NOMO-1 (cell line): ENCODE data around the gene GPC5.
"Not testable (repeated sequence)": the region's sequence is repeated elsewhere in the genome, so short reads cannot be mapped to it uniquely, and the experiment has no call there.

ENCODE experiments used
- DNase-seq, 2 experiments: peaks; one replicate each; lab custom pipeline; 2025; ENCODE audit not compliant: unreplicated experiment in 2 of 2; lab: John Stamatoyannopoulos, UW

Gene GPC5

DNA sequence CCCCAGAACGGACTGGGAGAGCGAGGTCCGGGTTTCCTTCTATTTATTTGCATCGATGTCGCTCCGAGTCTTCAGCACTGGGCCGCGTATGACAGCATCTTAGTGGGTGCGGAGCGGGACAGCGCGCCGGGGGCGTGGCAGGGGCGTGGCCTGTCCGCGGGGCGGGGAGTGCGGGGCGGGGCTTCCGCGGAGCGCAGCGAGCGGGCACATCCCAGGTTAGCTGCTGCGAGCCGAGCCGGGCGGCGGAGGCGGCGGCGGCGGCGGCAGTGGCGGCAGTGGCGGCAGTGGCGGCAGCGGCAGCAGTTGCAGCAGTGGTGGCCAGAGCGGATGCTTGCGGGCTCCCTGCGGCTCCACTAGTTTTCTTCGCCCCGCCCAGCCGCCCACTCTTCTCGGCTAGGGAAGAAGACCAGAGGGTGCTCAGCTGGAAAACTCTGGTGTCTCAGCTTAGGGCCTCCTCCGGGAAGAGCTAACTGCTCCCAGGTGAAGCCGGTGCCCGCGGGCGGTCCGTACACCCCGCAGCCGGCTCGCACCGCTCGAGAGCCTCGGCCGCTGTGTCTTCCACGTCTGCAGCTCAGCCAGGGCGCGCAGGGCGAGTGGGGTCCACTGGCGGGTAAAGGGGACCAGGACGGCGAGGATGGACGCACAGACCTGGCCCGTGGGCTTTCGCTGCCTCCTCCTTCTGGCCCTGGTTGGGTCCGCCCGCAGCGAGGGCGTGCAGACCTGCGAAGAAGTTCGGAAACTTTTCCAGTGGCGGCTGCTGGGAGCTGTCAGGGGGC is at the start of gene GPC5:
TSS of gene GPC5 (plus strand) at position 209 of the 776 bp plus-strand sequence.
- peak; percentile 67 to 88 for DNase-seq

DNA sequence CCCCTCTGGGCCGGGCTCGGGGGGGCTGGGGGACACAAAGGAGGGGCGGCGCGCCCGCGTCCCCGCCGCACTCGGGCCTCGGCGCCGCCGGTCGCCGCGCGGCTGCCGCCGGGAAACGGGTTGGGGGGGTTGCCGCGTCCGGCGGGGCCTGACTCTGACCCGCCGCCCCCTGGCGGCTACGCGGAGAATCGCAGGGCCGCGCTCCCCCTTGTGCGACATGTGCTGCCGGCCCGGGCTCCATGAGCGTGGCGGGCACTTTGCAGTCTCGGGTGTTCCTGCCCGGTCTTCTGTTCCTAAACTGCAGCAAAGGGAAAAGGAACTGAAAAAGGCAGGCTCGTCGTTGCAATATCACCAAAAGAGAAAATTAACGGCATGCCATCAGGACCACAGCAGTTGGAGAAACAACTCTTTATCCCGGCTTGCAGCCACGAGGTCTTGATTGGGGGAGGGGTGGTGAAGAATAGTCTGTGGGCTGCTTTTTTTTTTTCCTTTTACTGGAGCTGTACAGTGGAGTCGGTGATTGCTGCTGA is 49.5 kb upstream of the GPC5 start:
- peak; percentile 96 to 97 for DNase-seq

DNA sequence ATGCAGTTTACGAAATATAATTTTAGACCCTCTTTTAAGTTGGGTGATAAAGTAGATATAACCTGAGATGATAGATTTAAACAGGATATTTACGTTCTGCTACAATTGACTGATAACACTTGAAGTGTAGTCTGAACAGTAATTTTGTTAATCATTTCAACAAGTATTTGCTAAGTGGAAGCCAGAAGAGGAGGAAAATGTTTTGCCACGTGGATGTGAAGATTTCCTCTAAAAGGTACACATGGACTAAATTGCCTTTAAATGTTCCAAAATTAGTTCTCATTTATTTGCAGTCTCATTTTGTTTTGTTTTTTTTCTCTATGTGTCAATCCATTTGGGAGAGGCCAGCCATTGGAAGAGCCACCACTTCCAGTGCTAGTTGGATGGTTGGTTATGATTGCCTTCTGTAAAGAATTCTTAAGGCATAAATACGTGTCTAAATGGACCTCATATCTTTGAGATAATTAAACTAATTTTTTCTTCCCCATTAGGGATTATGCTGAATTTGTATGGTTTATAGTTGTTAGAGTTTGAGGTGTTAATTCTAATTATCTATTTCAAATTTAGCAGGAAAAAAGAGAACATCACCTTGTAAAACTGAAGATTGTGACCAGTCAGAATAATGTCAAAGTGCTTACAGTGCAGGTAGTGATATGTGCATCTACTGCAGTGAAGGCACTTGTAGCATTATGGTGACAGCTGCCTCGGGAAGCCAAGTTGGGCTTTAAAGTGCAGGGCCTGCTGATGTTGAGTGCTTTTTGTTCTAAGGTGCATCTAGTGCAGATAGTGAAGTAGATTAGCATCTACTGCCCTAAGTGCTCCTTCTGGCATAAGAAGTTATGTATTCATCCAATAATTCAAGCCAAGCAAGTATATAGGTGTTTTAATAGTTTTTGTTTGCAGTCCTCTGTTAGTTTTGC is 48.2 kb upstream of the GPC5 start:
- no peak for DNase-seq

DNA sequence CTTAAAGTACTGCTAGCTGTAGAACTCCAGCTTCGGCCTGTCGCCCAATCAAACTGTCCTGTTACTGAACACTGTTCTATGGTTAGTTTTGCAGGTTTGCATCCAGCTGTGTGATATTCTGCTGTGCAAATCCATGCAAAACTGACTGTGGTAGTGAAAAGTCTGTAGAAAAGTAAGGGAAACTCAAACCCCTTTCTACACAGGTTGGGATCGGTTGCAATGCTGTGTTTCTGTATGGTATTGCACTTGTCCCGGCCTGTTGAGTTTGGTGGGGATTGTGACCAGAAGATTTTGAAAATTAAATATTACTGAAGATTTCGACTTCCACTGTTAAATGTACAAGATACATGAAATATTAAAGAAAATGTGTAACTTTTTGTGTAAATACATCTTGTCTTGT is 47.3 kb upstream of the GPC5 start:
- no peak for DNase-seq

DNA sequence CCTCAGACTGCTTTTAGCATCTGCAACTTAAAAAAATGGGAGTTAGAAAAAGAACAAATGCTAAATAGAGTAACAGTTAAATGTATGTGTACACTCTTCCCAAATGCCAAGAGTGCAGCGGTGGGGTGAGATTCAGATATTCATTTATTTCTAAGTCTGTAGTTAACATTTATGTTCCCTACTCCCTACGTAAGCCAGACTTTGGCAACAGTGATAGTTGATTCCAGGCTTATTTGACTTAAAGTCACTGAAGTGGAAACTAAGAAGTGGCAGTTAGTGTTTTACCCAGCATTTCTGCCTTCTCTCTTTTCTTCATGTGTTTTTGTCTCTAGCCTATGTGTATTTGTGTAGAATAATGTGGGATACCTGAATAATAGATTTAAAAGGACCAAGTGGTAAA is 46.4 kb upstream of the GPC5 start:
- DNase-seq, result no peak

DNA sequence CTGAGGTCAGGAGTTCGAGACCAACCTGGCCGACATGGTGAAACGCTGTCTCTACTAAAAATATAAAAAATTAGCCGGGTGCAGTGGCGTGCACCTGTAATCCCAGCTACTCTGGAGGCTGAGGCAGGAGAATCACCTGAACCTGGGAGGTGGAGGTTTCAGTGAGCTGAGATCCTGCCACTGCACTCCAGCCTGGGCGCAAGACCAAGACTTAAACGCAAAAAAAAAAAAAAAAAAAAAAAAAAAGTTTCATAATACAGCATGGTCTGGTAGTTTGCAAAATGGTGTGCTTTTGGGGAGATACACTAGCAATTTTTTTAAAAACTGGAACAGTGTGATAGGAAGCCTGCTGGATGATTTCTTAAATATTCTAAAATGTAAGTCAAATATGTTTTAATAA is 45.5 kb upstream of the GPC5 start:
- DNase-seq, result not testable (repeated sequence)

DNA sequence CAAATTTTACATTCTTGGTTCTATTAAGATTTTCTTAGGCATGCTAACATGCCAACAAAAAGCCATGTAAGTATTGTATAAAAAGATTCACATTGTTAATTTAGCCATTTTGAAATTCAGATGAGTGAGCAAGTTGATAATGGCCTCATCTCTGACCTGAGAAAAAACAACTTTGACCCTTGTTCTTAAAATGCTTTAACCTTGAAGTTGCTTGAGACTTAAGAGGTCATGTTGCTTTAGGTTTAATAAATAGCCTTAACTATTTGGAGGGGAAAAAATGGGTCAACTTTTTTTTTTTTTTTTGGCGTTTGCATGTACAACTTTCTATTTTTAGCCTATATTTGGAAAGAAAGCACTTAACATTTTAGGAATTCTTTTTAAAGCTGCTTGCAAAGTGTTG is 44.9 kb upstream of the GPC5 start:
- DNase-seq, result no peak

DNA sequence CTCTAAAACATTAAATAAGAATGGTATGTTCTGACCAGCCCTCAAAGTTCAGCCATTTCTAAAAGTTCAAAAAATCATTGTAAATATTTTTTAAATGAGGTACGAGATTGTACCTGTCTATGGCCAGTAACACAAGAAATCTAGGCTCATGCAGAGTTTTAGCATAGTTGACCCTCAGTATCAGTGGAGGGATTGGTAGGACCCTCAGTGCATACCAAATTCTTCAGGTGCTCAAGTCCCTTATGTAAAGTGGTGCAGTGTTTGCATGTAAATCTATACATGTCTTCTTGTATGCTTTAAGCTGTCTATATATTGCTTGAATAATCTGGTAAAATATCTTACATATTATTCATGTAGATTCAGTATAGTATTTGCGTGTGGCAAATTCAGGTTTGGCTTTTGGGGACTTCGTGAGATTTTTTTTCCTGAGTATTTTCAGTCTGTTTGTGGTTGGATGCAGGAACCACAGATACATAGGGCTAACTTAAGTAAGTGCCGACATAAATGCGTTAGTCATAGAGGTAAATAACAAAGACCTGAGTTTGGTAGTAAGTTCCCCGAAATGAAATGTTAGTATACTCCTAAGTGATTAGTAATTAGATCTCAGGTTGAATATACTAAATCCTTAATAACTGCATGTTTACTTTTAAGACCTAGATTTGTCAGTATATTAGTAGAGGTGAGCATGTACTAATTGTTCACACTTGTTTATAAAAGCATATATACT is 43.2 kb upstream of the GPC5 start:
- no peak for DNase-seq

DNA sequence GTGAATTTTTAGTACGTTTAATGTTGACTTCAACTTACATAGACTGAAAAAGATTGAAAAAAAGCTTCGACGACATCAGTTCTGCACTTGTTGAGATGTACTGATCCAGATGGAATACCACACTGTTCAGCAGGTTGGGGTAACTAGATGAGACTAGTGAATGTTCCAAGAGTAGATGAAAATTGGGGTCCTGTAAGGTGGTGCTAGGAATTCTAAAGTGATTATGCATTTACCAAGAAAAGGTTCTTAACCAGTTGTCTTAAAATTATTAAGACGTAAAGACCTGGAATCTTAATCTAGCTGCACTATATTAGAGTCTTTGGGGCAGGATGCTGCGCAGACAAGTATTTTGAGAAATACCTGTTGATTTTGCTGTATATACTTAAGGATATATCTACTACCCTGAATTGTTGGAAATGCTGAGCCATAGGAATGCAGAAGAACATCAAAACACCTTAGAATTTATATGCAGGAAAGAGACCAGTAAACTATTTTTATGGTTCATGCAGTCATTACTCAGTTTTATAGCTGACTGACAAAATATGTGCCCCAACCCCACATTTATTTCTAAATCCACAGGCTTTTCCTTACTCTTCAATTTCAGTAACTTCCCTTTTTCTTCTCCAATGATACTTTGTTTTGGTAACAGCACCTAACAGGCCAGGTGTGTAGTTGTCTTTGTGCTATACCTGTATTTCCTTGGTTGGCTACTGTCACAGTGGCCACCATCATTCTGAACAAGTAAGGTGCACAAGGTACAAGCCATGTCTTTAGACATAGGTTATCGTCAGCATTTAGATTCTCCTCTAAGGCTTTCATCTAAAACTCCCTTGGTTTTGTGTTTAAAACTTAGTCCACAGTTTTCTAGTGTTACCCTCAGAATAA is 42.4 kb upstream of the GPC5 start:
- DNase-seq, result no peak

DNA sequence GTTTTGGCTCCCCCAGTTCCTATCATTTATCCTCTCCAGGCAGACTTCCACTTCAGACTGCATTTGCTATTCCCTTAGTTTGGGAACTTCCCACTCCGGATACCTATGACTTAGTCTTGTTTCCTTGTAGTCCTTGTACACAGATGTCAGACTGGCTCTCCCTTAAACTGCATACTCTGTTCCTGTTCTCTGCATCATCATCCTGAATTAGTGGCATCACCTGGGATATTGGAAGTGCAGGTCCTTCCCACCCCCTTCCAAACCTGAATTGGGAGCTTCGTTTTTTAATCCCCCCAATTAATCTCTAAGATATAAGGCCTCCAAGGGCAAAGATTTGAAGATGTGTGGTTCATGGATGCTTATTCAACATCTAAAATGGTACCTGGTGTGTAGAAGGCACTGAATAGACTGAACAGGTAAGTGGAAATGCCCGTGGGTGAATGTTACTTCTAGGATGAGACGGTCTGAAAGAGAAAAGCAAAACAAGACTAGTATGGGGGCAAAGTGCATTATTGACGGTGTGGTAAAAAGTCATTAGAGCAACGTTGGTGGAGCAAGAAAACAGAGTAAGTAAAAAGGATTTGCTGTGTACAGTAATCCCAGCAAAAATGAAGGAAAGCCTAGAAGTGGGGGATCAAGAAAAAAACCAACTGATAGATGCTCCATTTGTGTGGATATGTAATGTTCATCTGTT is 41.4 kb upstream of the GPC5 start:
- DNase-seq, result no peak

DNA sequence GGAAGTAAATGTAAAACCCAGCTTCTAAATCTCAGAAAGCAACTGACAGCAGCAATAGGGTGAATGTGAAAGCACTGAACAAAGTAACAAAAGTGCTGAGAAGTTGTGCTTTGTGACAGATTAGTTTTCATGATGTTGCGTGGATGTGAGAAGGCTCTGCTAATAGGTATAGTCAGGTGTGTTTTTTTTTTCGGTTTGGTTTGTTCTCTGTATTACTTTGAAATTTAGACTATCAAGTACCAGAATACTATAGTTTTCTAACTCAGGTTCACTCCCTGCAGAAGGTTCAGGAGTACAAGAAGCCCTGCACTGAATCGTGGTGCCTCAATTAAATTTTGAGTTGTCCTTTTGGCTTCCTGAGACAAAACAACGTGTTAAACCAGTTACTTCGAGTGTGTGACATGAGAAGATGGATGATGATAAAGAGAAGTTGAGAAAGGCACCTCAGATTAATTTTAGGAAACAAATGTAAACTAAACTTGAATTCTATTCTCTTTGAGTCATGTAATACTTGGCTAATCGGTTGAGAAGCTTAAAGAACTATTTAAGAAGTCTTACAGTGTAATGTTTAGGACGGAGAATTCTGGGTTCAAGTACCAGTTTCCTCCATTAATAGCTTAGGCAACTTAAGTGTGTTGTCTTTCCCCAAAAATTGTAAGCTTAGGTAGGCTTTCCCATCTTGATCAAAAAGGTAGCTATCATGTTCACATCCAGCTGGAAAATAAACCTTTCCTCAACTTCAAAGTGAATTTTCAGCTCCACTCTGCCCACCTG is 40.6 kb upstream of the GPC5 start:
- DNase-seq, result no peak

DNA sequence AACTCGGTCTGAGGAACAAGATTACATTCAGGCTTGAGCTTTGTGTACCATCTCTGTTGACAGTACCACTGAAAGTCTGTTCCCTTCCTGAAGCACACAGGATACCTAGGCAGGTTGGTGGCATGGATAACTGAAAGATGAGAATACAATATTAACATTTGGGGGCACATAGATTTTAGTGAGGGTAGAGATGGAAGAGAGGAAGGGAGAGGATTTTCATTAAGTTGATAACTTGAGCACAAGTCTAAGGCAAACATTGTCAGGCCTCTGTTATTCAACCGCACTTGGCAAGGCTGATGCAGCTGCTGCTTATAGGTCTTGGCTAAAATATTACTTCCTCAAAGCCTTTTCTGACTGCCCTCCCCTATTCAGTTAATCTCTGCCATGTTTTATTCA is 40.0 kb upstream of the GPC5 start:
- peak in 1 of 2 experiments; percentile 65 for DNase-seq

DNA sequence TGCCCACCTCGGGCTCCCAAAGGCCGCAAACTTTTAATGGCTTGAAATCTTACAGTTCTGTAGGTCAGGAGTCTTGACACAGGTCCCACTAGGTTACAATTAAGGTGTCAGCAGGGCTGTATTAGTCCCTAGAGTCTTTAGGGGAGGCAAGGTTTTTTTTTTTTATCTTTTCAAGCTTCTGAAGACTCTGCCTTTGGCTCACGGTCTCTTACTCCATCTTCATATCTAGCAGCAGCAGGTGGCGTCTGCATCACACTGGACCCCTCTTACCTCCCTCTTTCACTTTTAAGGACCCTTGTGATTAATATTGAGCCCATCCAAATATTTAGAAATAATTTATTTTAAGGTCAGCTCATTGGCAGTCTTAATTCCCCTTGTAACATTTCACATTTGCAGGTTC is 39.3 kb upstream of the GPC5 start:
- DNase-seq, result no peak

DNA sequence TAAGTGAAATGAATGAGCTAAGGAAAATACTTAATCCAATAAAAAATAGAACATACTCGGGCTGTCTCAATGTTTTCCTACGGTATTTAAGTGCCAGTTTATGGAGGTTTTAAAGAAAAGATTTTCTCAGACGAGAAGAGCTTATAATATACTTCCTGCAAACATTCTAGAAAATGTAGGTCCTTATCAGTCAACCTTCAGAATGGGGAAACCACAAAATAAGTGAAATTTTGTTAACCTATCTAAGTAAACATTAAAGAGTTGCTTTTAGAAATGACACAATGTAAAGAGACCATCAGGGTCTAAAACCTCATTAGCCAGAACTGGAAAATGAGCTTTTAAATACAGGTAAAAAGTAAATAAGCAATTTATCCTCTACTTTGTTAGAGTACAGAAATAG is 38.8 kb upstream of the GPC5 start:
- no peak for DNase-seq

DNA sequence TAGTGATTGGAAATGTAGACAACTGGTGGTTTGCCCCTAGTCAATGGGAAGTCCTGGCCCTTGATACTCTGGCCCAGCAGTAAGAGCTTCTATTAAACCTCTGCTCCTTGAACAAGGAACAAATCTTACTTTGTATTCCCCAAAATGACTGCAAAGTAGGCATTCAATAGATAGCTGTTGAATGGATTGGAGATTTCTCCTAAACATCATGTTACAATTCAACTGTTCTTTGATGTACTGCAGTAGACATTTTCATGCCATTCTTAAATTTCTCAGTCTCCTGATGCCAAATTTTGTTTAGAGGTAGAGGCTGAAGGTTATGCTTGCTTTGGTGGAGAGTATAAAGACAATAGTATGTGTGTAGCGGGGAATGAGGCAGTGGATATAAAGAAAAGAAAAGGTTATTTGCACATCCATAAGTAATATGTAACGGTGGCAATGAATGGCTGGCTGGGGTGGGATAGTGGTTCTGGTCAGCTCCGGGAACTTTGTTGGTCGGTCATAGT is 38.1 kb upstream of the GPC5 start:
- no peak for DNase-seq

DNA sequence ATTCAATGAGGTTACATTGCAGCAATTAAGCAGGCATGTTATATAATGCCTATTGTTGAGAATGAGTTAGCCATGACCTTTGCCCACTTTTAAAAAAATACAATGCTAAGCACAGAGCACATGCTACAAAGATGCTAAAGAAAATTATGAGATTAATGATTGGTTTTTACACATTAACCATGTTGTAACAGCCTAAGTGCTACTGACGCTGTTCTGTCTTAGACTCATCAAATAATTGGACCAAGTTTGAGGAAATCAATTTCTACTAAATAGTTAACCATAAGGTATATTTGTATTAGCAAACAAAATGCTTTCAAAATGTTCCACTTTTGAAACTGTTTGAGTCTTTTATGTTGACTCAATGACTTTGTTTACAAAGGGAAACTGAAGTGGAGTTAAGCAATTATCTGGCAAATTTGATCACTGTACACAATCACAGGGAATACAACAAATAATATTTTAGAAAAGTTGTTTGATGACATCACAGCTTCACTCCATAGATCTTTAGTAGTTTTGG is 36.6 kb upstream of the GPC5 start:
- DNase-seq, result no peak

DNA sequence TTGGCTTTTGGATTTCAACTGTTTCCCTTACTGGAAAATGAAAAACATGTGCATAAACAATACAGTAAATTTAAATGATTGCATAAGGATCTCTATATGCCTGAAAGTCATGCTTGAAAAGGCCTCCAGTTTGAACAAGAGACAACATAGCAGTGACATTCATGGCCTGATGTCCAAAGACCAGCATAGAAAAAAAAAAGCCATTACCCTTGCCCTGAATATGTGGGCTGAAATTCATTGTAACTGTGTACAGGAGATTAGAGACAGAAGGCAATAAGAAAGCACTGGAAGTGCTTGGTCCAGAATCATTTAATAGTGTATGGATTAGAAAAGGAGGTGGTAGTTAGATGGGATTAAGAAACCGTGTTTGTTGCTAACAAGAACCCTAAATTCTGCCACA is 35.5 kb upstream of the GPC5 start:
- DNase-seq, result no peak

DNA sequence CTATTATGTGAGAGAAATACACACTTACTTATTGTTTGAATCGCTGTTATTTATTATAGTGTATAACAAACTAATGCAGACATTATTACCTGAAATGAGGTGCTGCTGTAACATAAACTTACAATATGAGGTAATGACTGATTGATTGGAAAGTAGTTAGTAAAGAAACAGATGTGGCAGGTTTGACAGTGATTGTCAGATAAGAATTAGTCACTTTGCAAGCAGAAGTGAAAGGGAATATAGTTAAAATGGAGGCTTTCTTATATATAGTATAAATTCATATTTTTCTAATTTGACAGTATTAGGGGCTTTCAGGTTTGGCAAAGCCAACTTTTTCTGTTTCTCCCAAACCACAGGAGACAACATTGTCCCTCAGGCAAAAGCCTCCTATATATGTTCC is 30.3 kb upstream of the GPC5 start:
- no peak for DNase-seq
